Mesodermal cell (in vitro differentiated cells): ENCODE data around the gene JHY.

Experiments
- H3K27ac ChIP-seq: 2 replicates; pipeline ENCODE4 v1.7.0; 2013; ENCODE audit warnings: mild to moderate bottlenecking, low read depth, low read length, moderate library complexity; ENCODE audit not compliant: severe bottlenecking
- H3K36me3 ChIP-seq: 2 replicates; pipeline ENCODE4 v1.7.1; 2013; ENCODE audit warnings: mild to moderate bottlenecking, low read length, moderate library complexity; ENCODE audit not compliant: control insufficient read depth, insufficient read depth
- H3K4me1 ChIP-seq: one replicate; pipeline ENCODE4 v1.7.1; 2013; ENCODE audit warnings: mild to moderate bottlenecking, low read length; ENCODE audit not compliant: insufficient read depth, control insufficient read depth, poor library complexity, severe bottlenecking
- H3K4me3 ChIP-seq: 2 replicates; pipeline ENCODE4 v1.7.0; 2013; ENCODE audit warnings: low read length, control low read depth, mild to moderate bottlenecking; ENCODE audit not compliant: insufficient read depth, poor library complexity, severe bottlenecking; ENCODE audit errors: extremely low read depth
- H3K9me3 ChIP-seq: 2 replicates; pipeline ENCODE4 v1.7.1; 2013; ENCODE audit warnings: mild to moderate bottlenecking, low read length, moderate library complexity; ENCODE audit not compliant: control insufficient read depth
- WGBS, 2 experiments: methylation state at CpG; one replicate each; pipeline ENCODE4 v1.1.5; 2013; ENCODE audit warnings: missing lambda C conversion rate in 2 of 2; ENCODE audit not compliant: insufficient coverage in 2 of 2; 5-methylcytosine and 5-hydroxymethylcytosine counted together

Gene JHY

GRCh38 chr11:122871302-122871701 lies 11.3 kb upstream of the JHY start:
- Histone ChIP-seq H3K27ac (no peak overlapping the region), H3K4me1 (no peaks in the 10 kb centered on the region), H3K36me3 (no peaks in the 10 kb centered on the region), H3K9me3 (no peaks in the 10 kb centered on the region), H3K4me3 (no peak overlapping the region)
- WGBS, 2 experiments = 87 to 100% methylated on average over 1 to 2 of the region's 4 CpGs

- no peak overlapping the region for H3K4me3 ChIP-seq
- no peaks in the 10 kb centered on the region for H3K9me3 ChIP-seq
- H3K27ac ChIP-seq = no peak overlapping the region
- 80 to 83% methylated on average over 2 to 3 of the region's 3 CpGs for WGBS, 2 experiments
- no peaks in the 10 kb centered on the region for H3K4me1 ChIP-seq
- H3K36me3 ChIP-seq = no peaks in the 10 kb centered on the region
These were observed 10.5 kb upstream of the JHY start for GRCh38 chr11:122872046-122872445.

- Histone ChIP-seq H3K4me1 (no peaks in the 10 kb centered on the region), H3K27ac (no peak overlapping the region), H3K9me3 (no peaks in the 10 kb centered on the region), H3K4me3 (no peak overlapping the region), H3K36me3 (no peaks in the 10 kb centered on the region)
- WGBS, 2 experiments = 67% methylated on average over 3 of the region's 7 CpGs; no CpG with 5 or more reads in 1 of the 2 experiments
These were observed 7.6 kb upstream of the JHY start for GRCh38 chr11:122874991-122875390.

GRCh38 chr11:122877732-122878131 lies 4.8 kb upstream of the JHY start:
- no peak overlapping the region for H3K27ac ChIP-seq
- 60% methylated on average over 3 of the region's 5 CpGs; no CpG with 5 or more reads in 1 of the 2 experiments for WGBS, 2 experiments
- H3K9me3 ChIP-seq = no peaks in the 10 kb centered on the region
- no peak overlapping the region for H3K4me3 ChIP-seq
- no peaks in the 10 kb centered on the region for H3K4me1 ChIP-seq
- no peaks in the 10 kb centered on the region for H3K36me3 ChIP-seq

GRCh38 chr11:122879785-122880184 lies 2.8 kb upstream of the JHY start:
- Histone ChIP-seq H3K9me3 (no peaks in the 10 kb centered on the region), H3K4me1 (no peaks in the 10 kb centered on the region), H3K27ac (no peak overlapping the region), H3K4me3 (no peak overlapping the region), H3K36me3 (no peaks in the 10 kb centered on the region)
- 5 to 18% methylated on average over 3 of the region's 4 CpGs for WGBS, 2 experiments

- H3K27ac ChIP-seq = peak overlapping the region; percentile 56
- no peaks in the 10 kb centered on the region for H3K9me3 ChIP-seq
- WGBS, 2 experiments = 1% methylated on average over 35 to 58 of the region's 63 CpGs
- H3K4me1 ChIP-seq = no peaks in the 10 kb centered on the region
- H3K36me3 ChIP-seq = no peaks in the 10 kb centered on the region
- peak overlapping the region; percentile 52 for H3K4me3 ChIP-seq
These were observed 492 bp downstream of the JHY start for GRCh38 chr11:122882857-122883645.

GRCh38 chr11:122883646-122883979 lies 1.1 kb downstream of the JHY start:
- no peaks in the 10 kb centered on the region for H3K36me3 ChIP-seq
- peak overlapping the region; percentile 52 for H3K4me3 ChIP-seq
- 70% methylated on average over 2 of the region's 3 CpGs; no CpG with 5 or more reads in 1 of the 2 experiments for WGBS, 2 experiments
- H3K27ac ChIP-seq = no peak overlapping the region
- no peaks in the 10 kb centered on the region for H3K9me3 ChIP-seq
- H3K4me1 ChIP-seq = no peaks in the 10 kb centered on the region

- Histone ChIP-seq H3K4me1 (no peaks in the 10 kb centered on the region), H3K4me3 (no peak overlapping the region), H3K27ac (no peak overlapping the region), H3K36me3 (no peaks in the 10 kb centered on the region), H3K9me3 (no peaks in the 10 kb centered on the region)
- WGBS, 2 experiments = 100% methylated on average over 1 of the region's 2 CpGs; no CpG with 5 or more reads in 1 of the 2 experiments
These were observed 5.6 kb downstream of the JHY start for GRCh38 chr11:122888162-122888561.

- no peaks in the 10 kb centered on the region for H3K9me3 ChIP-seq
- H3K36me3 ChIP-seq = no peaks in the 10 kb centered on the region
- no peaks in the 10 kb centered on the region for H3K4me1 ChIP-seq
- H3K4me3 ChIP-seq = no peak overlapping the region
- 84% methylated on average over 2 of the region's 5 CpGs; no CpG with 5 or more reads in 1 of the 2 experiments for WGBS, 2 experiments
- H3K27ac ChIP-seq = no peak overlapping the region
These were observed 10.6 kb downstream of the JHY start for GRCh38 chr11:122893131-122893530.

GRCh38 chr11:122895563-122895962 lies 13.0 kb downstream of the JHY start:
- no peak overlapping the region for H3K4me3 ChIP-seq
- no peaks in the 10 kb centered on the region for H3K4me1 ChIP-seq
- no peaks in the 10 kb centered on the region for H3K36me3 ChIP-seq
- 80 to 100% methylated on average over 1 to 2 of the region's 2 CpGs for WGBS, 2 experiments
- no peaks in the 10 kb centered on the region for H3K9me3 ChIP-seq
- no peak overlapping the region for H3K27ac ChIP-seq

- Histone ChIP-seq H3K4me1 (no peaks in the 10 kb centered on the region), H3K9me3 (no peaks in the 10 kb centered on the region), H3K4me3 (no peak overlapping the region), H3K27ac (no peak overlapping the region), H3K36me3 (no peaks in the 10 kb centered on the region)
- WGBS, 2 experiments = 85 to 97% methylated on average over 3 of the region's 5 CpGs
These were observed 15.1 kb downstream of the JHY start for GRCh38 chr11:122897606-122898210.
